Mammary epithelial cell (primary cell): ENCODE results near the gene TBATA.

Experiments used
- CTCF ChIP-seq, 2 donors: IDR thresholded peaks in 1 of 2; conservative IDR thresholded peaks in 1 of 2; 2 replicates each; pipeline ENCODE4 v1.5.1; 2011 to 2012; ENCODE audit warnings: inconsistent platforms in 2 of 2, low read length in 2 of 2, mild to moderate bottlenecking in 2 of 2, control low read depth in 1 of 2, low read depth in 1 of 2; ENCODE audit not compliant: insufficient read depth in 1 of 2; ENCODE audit errors: extremely low read depth in 1 of 2
- EZH2 ChIP-seq: IDR thresholded peaks from 2 replicates; pipeline ENCODE4 v1.6.1; 2012; ENCODE audit warnings: low read length, inconsistent platforms, borderline replicate concordance

DNA sequence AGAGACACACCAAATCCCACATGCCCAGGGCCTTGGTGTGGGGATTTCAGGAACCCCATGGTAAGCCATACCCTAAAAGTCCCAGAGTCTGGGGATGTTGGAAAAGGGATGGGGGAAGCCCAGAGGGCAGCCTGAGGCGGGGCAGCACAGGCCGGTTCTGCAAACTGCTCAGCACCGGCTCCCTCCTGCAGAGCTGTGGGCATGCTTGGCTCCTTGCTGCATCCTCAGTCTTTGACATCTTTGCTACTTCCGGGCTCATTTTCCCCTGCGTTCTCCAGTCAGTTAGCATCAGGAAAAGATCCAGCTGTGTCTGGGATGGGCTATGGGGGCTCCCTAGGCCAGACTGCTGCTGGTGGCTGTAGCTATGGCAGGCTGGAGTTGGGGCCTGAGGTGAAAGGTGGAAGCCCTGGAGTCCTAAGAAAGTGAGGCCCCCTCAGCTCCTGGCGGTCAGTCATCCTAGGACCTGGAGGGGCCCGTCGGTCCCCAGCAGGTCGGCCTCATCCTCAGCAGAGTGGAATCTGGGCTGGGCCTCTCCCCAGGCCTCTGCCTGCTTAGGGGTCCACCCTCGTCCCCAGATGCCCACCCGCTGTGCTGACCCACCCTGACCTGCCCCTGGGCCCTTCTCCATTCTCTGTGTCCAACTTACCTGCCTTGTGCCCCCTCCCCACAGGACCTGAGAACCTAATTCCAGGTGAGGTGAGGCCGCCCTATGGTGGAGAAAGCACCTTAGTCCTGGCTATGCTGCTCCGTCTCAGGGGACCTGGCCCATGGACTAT is 9.3 kb downstream of the TBATA start:
- no peak for TF ChIP-seq CTCF (conservative IDR thresholded peaks at IDR 0.05 in 1 of 2, IDR thresholded peaks at IDR 0.05 in 1 of 2; ENCODE audit: extremely low read depth in 1 of 2, insufficient read depth in 1 of 2, low read depth in 1 of 2, low read length in 2 of 2)
- no peak for TF ChIP-seq EZH2
